OCI-LY7 (cell line): ENCODE measurements around the gene PPP1R9A. TPM values are rescaled to one million over a fixed set of nuclear protein-coding genes. Genes with fewer than 3 reads are reported as not detected.

Source experiments
- BruUV-seq: library from RNA; stranded (reverse); fragments of 400-500 nt; replicated peaks from 2 replicates; lab custom pipeline; 2021; lab: Mats Ljungman, UMichigan
- CTCF ChIA-PET: fragments of 300-600 bp; sonication (Branson Sonifier 250); formaldehyde crosslinking; loops from one replicate; lab custom pipeline; 2022; ENCODE audit warnings: antibody characterized with exemption; ENCODE audit not compliant: unreplicated experiment; lab: Charles Lee
- POLR2A ChIA-PET: fragments of 300-600 bp; sonication (Branson Sonifier 250); formaldehyde crosslinking; loops from one replicate; lab custom pipeline; 2022; ENCODE audit warnings: antibody characterized with exemption; lab: Charles Lee
- DNase-seq: peaks from one replicate; pipeline ENCODE4 v3.0.0-alpha.2; 2015; ENCODE audit warnings: low spot score
- H2AFZ ChIP-seq: fragments of 200-600 bp; sonication (generic), shearing (Covaris generic); 2 replicates; pipeline ENCODE4 v1.6.1; 2014; ENCODE audit warnings: mild to moderate bottlenecking, antibody characterized with exemption, low read length, moderate library complexity
- H3K27ac ChIP-seq: fragments of 200-600 bp; sonication (generic); 2 replicates; pipeline ENCODE4 v1.5.1; 2014; ENCODE audit warnings: mixed run types, low read depth, mild to moderate bottlenecking, moderate library complexity, low read length, inconsistent platforms; ENCODE audit not compliant: poor library complexity, severe bottlenecking
- H3K36me3 ChIP-seq: fragments of 200-600 bp; sonication (generic); 2 replicates; pipeline ENCODE4 v1.6.1; 2014; ENCODE audit warnings: mild to moderate bottlenecking, antibody characterized with exemption, low read length, moderate library complexity, mixed read lengths; ENCODE audit not compliant: insufficient read depth
- H3K4me1 ChIP-seq: fragments of 200-600 bp; sonication (generic); 2 replicates; pipeline ENCODE4 v1.5.1; 2014; ENCODE audit warnings: mild to moderate bottlenecking, low read length; ENCODE audit not compliant: insufficient read depth, poor library complexity, severe bottlenecking
- H3K4me2 ChIP-seq: fragments of 200-600 bp; sonication (generic); 2 replicates; pipeline ENCODE4 v1.6.1; 2014; ENCODE audit warnings: mild to moderate bottlenecking, low read length
- H3K4me3 ChIP-seq: fragments of 200-600 bp; sonication (generic); 2 replicates; pipeline ENCODE4 v1.5.1; 2014; ENCODE audit warnings: mild to moderate bottlenecking, low read depth, low read length; ENCODE audit not compliant: poor library complexity, severe bottlenecking
- H3K79me2 ChIP-seq: fragments of 200-600 bp; sonication (generic); 2 replicates; pipeline ENCODE4 v1.6.1; 2016; ENCODE audit warnings: low read depth, mild to moderate bottlenecking, low read length, moderate library complexity, mixed read lengths; ENCODE audit not compliant: insufficient read depth
- H3K9me2 ChIP-seq: fragments of 200-600 bp; sonication (generic); 2 replicates; pipeline ENCODE4 v1.6.1; 2016; ENCODE audit warnings: mild to moderate bottlenecking, low read length, mixed read lengths; ENCODE audit not compliant: insufficient read depth
- H3K9me3 ChIP-seq: fragments of 200-600 bp; sonication (generic); 2 replicates; pipeline ENCODE4 v1.6.1; 2014; ENCODE audit warnings: mild to moderate bottlenecking, mixed run types, low read length, mixed read lengths
- H4K20me1 ChIP-seq: fragments of 200-600 bp; sonication (generic); 2 replicates; pipeline ENCODE4 v1.6.1; 2014; ENCODE audit warnings: mild to moderate bottlenecking, antibody characterized with exemption, low read length, moderate library complexity, mixed read lengths; ENCODE audit not compliant: insufficient read depth
- CTCF ChIP-seq: fragments of 200-600 bp; sonication (generic); conservative IDR thresholded peaks from 2 replicates; pipeline ENCODE4 v1.5.1; 2014; ENCODE audit warnings: mild to moderate bottlenecking, antibody characterized with exemption, low read length, moderate library complexity, mixed read lengths
- EZH2phosphoT487 ChIP-seq: fragments of 200-600 bp; sonication (generic); IDR thresholded peaks from 2 replicates; pipeline ENCODE4 v1.6.1; 2018; ENCODE audit warnings: low read depth, borderline replicate concordance, mild to moderate bottlenecking, mixed run types, antibody characterized with exemption, low read length, moderate library complexity, mixed read lengths
- intact Hi-C: fragments of 100-400 bp; cut with micrococcal nuclease; formaldehyde crosslinking; loops from one replicate; pipeline ENCODE4 v1.10.0; 2022; ENCODE audit not compliant: unreplicated experiment
- total RNA-seq, 2 experiments: library from RNA; depleted of rRNA in 1 of 2; stranded (reverse); fragments of >200 nt in 1 of 2; shearing (Covaris generic) in 1 of 2; gene quantifications; 2 replicates each; pipeline ENCODE4 v1.2.3, GENCODE V29; 2014 to 2022

The PPP1R9A gene
- total RNA-seq, 2 experiments from 2014 or later, result not detected

DNA sequence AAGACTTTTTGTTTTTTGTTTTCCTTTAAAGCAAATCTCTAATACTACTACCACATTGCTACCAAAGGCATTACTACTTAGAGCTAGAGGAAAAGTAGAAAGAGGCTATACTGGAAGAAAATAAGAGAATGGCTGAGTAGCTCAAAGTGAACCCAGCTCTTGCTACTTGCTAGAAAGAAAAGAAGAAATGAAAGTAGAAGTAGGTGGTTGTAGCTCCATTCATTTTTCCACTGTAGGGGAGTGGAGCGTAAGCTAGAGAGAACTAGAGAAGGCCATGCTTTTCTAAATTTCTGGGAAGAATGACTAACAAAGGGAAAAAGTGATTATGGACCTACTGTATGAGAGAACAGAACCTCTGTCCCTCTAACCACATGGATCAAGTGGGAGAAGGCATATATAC is 232.5 kb downstream of the PPP1R9A start:
- Histone ChIP-seq H3K9me2 (no peaks in the 10 kb centered on the region), H3K27ac (no peak overlapping the region), H2AFZ (no peak overlapping the region), H3K4me1 (no peaks in the 10 kb centered on the region), H3K9me3 (no peaks in the 10 kb centered on the region), H4K20me1 (no peaks in the 10 kb centered on the region), H3K4me2 (no peak overlapping the region), H3K36me3 (no peaks in the 10 kb centered on the region), H3K4me3 (no peak overlapping the region), H3K79me2 (no peaks in the 10 kb centered on the region)
- TF ChIP-seq EZH2phosphoT487 (no peak), CTCF (no peak)
- no TSS peak for BruUV-seq
- DNase-seq, result no peak
- ChIA-PET CTCF (no interaction called here), POLR2A (interaction anchor here (0.6 to 0.7 kb wide), 2 partner anchors 210 to 755 kb away, joined by 3 read pairs; no protein-coding TSS in a partner anchor)
- intact Hi-C loops, result no loop called here

DNA sequence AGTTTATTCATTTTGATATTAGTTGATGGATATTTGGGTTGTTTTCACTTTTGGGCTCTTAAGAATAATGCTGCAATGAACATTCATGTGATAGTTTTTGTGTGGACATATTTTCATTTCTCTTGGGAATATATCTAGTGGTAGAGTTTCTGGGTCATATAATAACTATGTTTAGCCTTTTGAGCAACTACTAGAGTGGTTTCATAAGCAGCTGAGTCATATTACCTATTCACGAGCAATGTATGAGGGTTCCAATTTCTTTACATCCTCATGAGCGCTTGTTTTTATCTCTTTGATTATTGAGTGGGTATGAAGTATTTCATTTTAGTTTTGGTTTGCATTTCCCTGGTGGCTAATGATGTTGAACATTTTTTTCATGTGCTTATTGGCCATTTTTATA is 234.4 kb downstream of the PPP1R9A start:
- Histone ChIP-seq H4K20me1 (no peaks in the 10 kb centered on the region), H2AFZ (no peak overlapping the region), H3K4me2 (no peak overlapping the region), H3K4me3 (no peak overlapping the region), H3K27ac (no peak overlapping the region), H3K79me2 (no peaks in the 10 kb centered on the region), H3K9me3 (no peaks in the 10 kb centered on the region), H3K4me1 (no peaks in the 10 kb centered on the region), H3K36me3 (no peaks in the 10 kb centered on the region), H3K9me2 (no peaks in the 10 kb centered on the region)
- TF ChIP-seq EZH2phosphoT487 (no peak), CTCF (no peak)
- intact Hi-C loops, result no loop called here
- CTCF ChIA-PET, result no interaction called here
- POLR2A ChIA-PET, result no interaction called here
- BruUV-seq, result no TSS peak
- no peak for DNase-seq

DNA sequence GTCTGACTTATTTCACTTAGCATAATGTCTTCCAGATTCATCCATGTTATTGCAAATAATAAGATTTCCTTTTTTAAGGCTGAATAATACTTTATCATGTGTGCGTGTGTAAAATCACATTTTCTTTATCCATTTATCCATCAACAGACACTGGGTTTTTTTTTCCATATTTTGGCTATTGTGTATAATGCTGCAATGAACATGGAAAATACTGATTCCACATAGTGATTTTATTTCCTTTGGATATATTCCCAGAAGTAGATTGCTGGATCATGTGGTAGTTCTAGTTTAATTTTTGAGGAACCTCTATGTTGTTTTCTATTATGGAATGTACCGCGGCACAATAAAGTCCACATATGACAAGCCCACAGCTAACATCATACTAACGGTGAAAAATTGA is 236.9 kb downstream of the PPP1R9A start:
- intact Hi-C loops, result no loop called here
- Histone ChIP-seq H3K4me1 (no peaks in the 10 kb centered on the region), H3K4me3 (no peak overlapping the region), H2AFZ (no peak overlapping the region), H3K36me3 (no peaks in the 10 kb centered on the region), H3K79me2 (no peaks in the 10 kb centered on the region), H3K4me2 (no peak overlapping the region), H3K9me3 (no peaks in the 10 kb centered on the region), H4K20me1 (no peaks in the 10 kb centered on the region), H3K9me2 (no peaks in the 10 kb centered on the region), H3K27ac (no peak overlapping the region)
- ChIA-PET CTCF (no interaction called here), POLR2A (no interaction called here)
- TF ChIP-seq EZH2phosphoT487 (no peak), CTCF (no peak)
- BruUV-seq, result no TSS peak
- DNase-seq, result no peak
